GM21737 (cell line): ENCODE data around the gene CABCOCO1.
"Not testable (repeated sequence)": the region's sequence is repeated elsewhere in the genome, so short reads cannot be mapped to it uniquely, and the experiment has no call there.

ENCODE experiments used
- ATAC-seq: cut with Tn5 transposase; IDR thresholded peaks from one replicate; pipeline ENCODE4 v1.9.1; 2021; ENCODE audit warnings: mild to moderate bottlenecking, moderate library complexity; ENCODE audit not compliant: unreplicated experiment

CABCOCO1 gene

GRCh38 chr10:61705022-61705613, 42.4 kb downstream of the CABCOCO1 start:
- ATAC-seq: no peak

- no peak for ATAC-seq
Measured at GRCh38 chr10:61708846-61709245, 46.1 kb downstream of the CABCOCO1 start.

- not testable (repeated sequence) for ATAC-seq
Measured at GRCh38 chr10:61712105-61712504, 49.4 kb downstream of the CABCOCO1 start.

GRCh38 chr10:61719475-61719874, 56.7 kb downstream of the CABCOCO1 start:
- not testable (repeated sequence) for ATAC-seq

- no peak for ATAC-seq
Measured at GRCh38 chr10:61719906-61720305, 57.2 kb downstream of the CABCOCO1 start.

- ATAC-seq: no peak
Measured at GRCh38 chr10:61721431-61721830, 58.7 kb downstream of the CABCOCO1 start.

- not testable (repeated sequence) for ATAC-seq
Measured at GRCh38 chr10:61725221-61725620, 62.5 kb downstream of the CABCOCO1 start.

GRCh38 chr10:61729596-61729995, 66.9 kb downstream of the CABCOCO1 start:
- no peak for ATAC-seq

- no peak for ATAC-seq
Measured at GRCh38 chr10:61730671-61731070, 67.9 kb downstream of the CABCOCO1 start.

- ATAC-seq: no peak
Measured at GRCh38 chr10:61731638-61732037, 68.9 kb downstream of the CABCOCO1 start.

- no peak for ATAC-seq
Measured at GRCh38 chr10:61732629-61733278, 70.0 kb downstream of the CABCOCO1 start.

- ATAC-seq: no peak
Measured at GRCh38 chr10:61733358-61733940, 70.7 kb downstream of the CABCOCO1 start.

GRCh38 chr10:61735882-61736281, 73.2 kb downstream of the CABCOCO1 start:
- no peak for ATAC-seq

- not testable (repeated sequence) for ATAC-seq
Measured at GRCh38 chr10:61737455-61737854, 74.7 kb downstream of the CABCOCO1 start.

GRCh38 chr10:61742812-61743211, 80.1 kb downstream of the CABCOCO1 start:
- ATAC-seq: no peak

- no peak for ATAC-seq
Measured at GRCh38 chr10:61744469-61744868, 81.7 kb downstream of the CABCOCO1 start.

GRCh38 chr10:61746377-61746776, 83.6 kb downstream of the CABCOCO1 start:
- ATAC-seq: no peak

- no peak for ATAC-seq
Measured at GRCh38 chr10:61747307-61747706, 84.6 kb downstream of the CABCOCO1 start.

- no peak for ATAC-seq
Measured at GRCh38 chr10:61749291-61749690, 86.6 kb downstream of the CABCOCO1 start.

GRCh38 chr10:61750943-61751471, 88.3 kb downstream of the CABCOCO1 start:
- ATAC-seq: peak; percentile 70

- no peak for ATAC-seq
Measured at GRCh38 chr10:61751599-61751998, 88.9 kb downstream of the CABCOCO1 start.
